Mesendoderm (in vitro differentiated cells): ENCODE measurements around the gene AIG1.

Experiments used
- DNase-seq: peaks from one replicate; pipeline ENCODE4 v3.0.0; 2013
- H2AK5ac ChIP-seq: 2 replicates; pipeline ENCODE4 v1.6.1; 2013; ENCODE audit warnings: low read length, inconsistent platforms
- H2BK120ac ChIP-seq: 2 replicates; pipeline ENCODE4 v1.6.1; 2013; ENCODE audit warnings: low read depth, mild to moderate bottlenecking, low read length, moderate library complexity, mixed read lengths
- H2BK15ac ChIP-seq: replicated peaks from 2 replicates; pipeline ENCODE4 v1.6.1; 2013; ENCODE audit warnings: low read depth, mild to moderate bottlenecking, moderate library complexity
- H2BK5ac ChIP-seq: 2 replicates; pipeline ENCODE4 v1.6.1; 2013; ENCODE audit warnings: low read length, inconsistent platforms
- H3K18ac ChIP-seq: 2 replicates; pipeline ENCODE4 v1.6.1; 2013; ENCODE audit warnings: mild to moderate bottlenecking, low read length, mixed read lengths
- H3K23ac ChIP-seq: one replicate; pipeline ENCODE4 v1.6.1; 2013; ENCODE audit warnings: low read length
- H3K27ac ChIP-seq: 2 replicates; pipeline ENCODE4 v1.5.1; 2013; ENCODE audit warnings: low read depth, mild to moderate bottlenecking, inconsistent platforms, low read length, moderate library complexity
- H3K27me3 ChIP-seq: 2 replicates; pipeline ENCODE4 v1.6.1; 2013; ENCODE audit warnings: low read length, control low read depth, mild to moderate bottlenecking, inconsistent platforms; ENCODE audit not compliant: insufficient read depth, poor library complexity
- H3K36me3 ChIP-seq: 2 replicates; pipeline ENCODE4 v1.6.1; 2013; ENCODE audit warnings: low read length, inconsistent platforms; ENCODE audit not compliant: control insufficient read depth, insufficient read depth
- H3K4ac ChIP-seq: one replicate; pipeline ENCODE4 v1.6.1; 2013; ENCODE audit warnings: low read depth, mild to moderate bottlenecking, low read length, moderate library complexity
- H3K4me1 ChIP-seq: 2 replicates; pipeline ENCODE4 v1.6.1; 2013; ENCODE audit warnings: low read depth, low read length, inconsistent platforms; ENCODE audit not compliant: control insufficient read depth
- H3K4me2 ChIP-seq: 2 replicates; pipeline ENCODE4 v1.6.1; 2013; ENCODE audit warnings: low read length
- H3K4me3 ChIP-seq: 2 replicates; pipeline ENCODE4 v1.5.1; 2013; ENCODE audit warnings: mild to moderate bottlenecking, low read length
- H3K56ac ChIP-seq: one replicate; pipeline ENCODE4 v1.6.1; 2013; ENCODE audit warnings: low read length
- H3K79me1 ChIP-seq: 2 replicates; pipeline ENCODE4 v1.6.1; 2013; ENCODE audit warnings: low read length, inconsistent platforms
- H3K79me2 ChIP-seq: 2 replicates; pipeline ENCODE4 v1.6.1; 2013; ENCODE audit warnings: mild to moderate bottlenecking, low read length; ENCODE audit not compliant: control insufficient read depth, insufficient read depth
- H3K9ac ChIP-seq: 2 replicates; pipeline ENCODE4 v1.6.1; 2013; ENCODE audit warnings: low read length, inconsistent platforms
- H4K5ac ChIP-seq: one replicate; pipeline ENCODE4 v1.6.1; 2013; ENCODE audit warnings: low read length
- H4K8ac ChIP-seq: one replicate; pipeline ENCODE4 v1.6.1; 2013; ENCODE audit warnings: low read depth, mild to moderate bottlenecking, control low read depth, low read length, moderate library complexity
- WGBS: extraction: QIAGEN DNeasy Blood & Tissue Kit; methylation state at CpG from one replicate; pipeline ENCODE4 v1.1.7; 2013; ENCODE audit warnings: low lambda C conversion rate, missing lambda C conversion rate; ENCODE audit not compliant: insufficient coverage; ENCODE audit errors: extremely low coverage; 5-methylcytosine and 5-hydroxymethylcytosine counted together

Gene AIG1

DNA sequence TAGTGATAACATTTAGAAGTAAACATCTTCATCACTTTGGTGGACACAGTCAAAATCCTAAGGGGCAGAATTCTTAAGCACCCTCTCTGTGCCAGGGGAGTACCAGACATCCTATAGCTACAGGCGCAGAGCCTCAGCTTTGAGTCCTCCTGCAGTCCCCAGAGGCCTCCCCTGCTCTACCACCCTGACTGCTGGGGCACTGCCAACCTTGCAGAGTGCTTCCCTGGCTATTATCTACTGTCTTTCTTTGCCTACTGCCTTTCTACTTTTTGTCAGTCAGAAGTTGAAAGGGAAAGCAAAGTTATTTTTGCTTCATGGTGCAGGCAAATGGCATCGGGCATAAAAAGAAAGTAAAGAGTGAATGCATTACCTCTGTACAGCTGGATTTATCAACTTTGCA lies 80.1 kb downstream of the AIG1 start:
- Histone ChIP-seq H3K79me2 (no peaks in the 10 kb centered on the region), H2AK5ac (no peak overlapping the region), H4K8ac (no peak overlapping the region), H3K18ac (no peak overlapping the region), H3K4ac (no peak overlapping the region), H2BK5ac (no peak overlapping the region), H3K4me2 (no peak overlapping the region), H2BK120ac (no peak overlapping the region), H3K27me3 (no peaks in the 10 kb centered on the region), H3K36me3 (no peaks in the 10 kb centered on the region), H3K27ac (no peak overlapping the region), H3K4me1 (no peaks in the 10 kb centered on the region), H3K23ac (no peak overlapping the region), H3K4me3 (no peak overlapping the region), H3K79me1 (no peaks in the 10 kb centered on the region), H4K5ac (no peak overlapping the region), H2BK15ac (no peak overlapping the region), H3K9ac (no peak overlapping the region), H3K56ac (no peak overlapping the region)
- DNase-seq: no peak
- WGBS: no CpG with 5 or more reads among the region's 2 CpGs

DNA sequence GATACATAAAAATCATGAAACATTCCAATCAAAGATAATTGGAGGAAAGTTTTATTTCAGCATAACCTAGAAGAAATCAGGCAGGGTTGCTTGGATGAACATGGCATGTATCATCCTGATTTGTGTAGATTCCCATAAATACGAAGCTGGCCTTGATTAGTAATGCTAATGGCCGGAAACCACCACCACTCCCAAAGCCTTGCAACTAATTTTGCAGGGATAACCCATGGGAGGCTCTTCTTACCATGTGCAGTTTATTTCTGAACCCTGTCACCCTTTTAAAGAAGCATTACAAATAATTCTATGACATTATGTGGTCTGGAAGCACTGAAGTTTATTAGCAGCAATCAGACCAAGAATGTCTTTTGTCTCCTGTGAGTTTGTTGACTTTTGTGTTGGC lies 80.8 kb downstream of the AIG1 start:
- Histone ChIP-seq H2BK120ac (no peak overlapping the region), H3K56ac (no peak overlapping the region), H3K4me1 (no peaks in the 10 kb centered on the region), H3K79me2 (no peaks in the 10 kb centered on the region), H4K5ac (no peak overlapping the region), H2BK5ac (no peak overlapping the region), H3K27me3 (no peaks in the 10 kb centered on the region), H3K4ac (no peak overlapping the region), H2BK15ac (no peak overlapping the region), H3K27ac (no peak overlapping the region), H4K8ac (no peak overlapping the region), H3K18ac (no peak overlapping the region), H3K9ac (no peak overlapping the region), H3K23ac (no peak overlapping the region), H3K79me1 (no peaks in the 10 kb centered on the region), H3K4me3 (no peak overlapping the region), H3K36me3 (no peaks in the 10 kb centered on the region), H3K4me2 (no peak overlapping the region), H2AK5ac (no peak overlapping the region)
- no peak for DNase-seq
- WGBS: no CpG with 5 or more reads among the region's 2 CpGs

GRCh38 chr6:143146186-143146851 lies 85.6 kb downstream of the AIG1 start:
- no peak overlapping the region for H3K56ac ChIP-seq
- no peaks in the 10 kb centered on the region for H3K79me2 ChIP-seq
- H3K79me1 ChIP-seq: no peaks in the 10 kb centered on the region
- H3K18ac ChIP-seq: no peak overlapping the region
- no peaks in the 10 kb centered on the region for H3K36me3 ChIP-seq
- H3K4me1 ChIP-seq: no peaks in the 10 kb centered on the region
- H3K23ac ChIP-seq: no peak overlapping the region
- no peak overlapping the region for H2BK15ac ChIP-seq
- 100% methylated on average over 1 of the region's 3 CpGs for WGBS
- H4K5ac ChIP-seq: no peak overlapping the region
- H3K4ac ChIP-seq: no peak overlapping the region
- no peak overlapping the region for H3K4me3 ChIP-seq
- DNase-seq: no peak
- H2BK120ac ChIP-seq: no peak overlapping the region
- H2BK5ac ChIP-seq: no peak overlapping the region
- no peak overlapping the region for H2AK5ac ChIP-seq
- H3K27ac ChIP-seq: no peak overlapping the region
- H3K9ac ChIP-seq: no peak overlapping the region
- no peak overlapping the region for H3K4me2 ChIP-seq
- no peaks in the 10 kb centered on the region for H3K27me3 ChIP-seq
- no peak overlapping the region for H4K8ac ChIP-seq

DNA sequence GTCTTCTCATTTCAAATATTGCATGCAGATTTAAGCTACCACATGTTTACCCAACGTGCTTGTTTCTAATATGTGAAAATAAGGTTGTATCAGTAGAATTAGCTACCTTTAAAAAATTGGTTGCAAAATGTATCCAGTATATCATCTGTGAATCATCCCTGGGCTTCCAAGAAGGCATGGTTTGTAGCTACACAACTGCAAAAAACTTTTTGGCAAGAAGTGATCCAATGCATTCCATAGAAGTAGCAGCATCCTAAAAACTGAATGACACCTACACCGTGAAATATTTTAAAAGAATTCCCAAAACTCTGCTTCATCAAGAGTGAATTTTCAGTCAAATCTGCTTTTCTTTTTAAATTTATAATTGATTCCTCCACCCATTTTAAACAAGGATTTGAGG lies 89.1 kb downstream of the AIG1 start:
- H3K36me3 ChIP-seq: no peaks in the 10 kb centered on the region
- H3K79me1 ChIP-seq: no peaks in the 10 kb centered on the region
- H3K18ac ChIP-seq: no peak overlapping the region
- WGBS: no CpG with 5 or more reads among the region's 2 CpGs
- H3K9ac ChIP-seq: no peak overlapping the region
- H3K4ac ChIP-seq: no peak overlapping the region
- H3K4me1 ChIP-seq: no peaks in the 10 kb centered on the region
- H3K4me3 ChIP-seq: no peak overlapping the region
- no peak overlapping the region for H3K4me2 ChIP-seq
- no peak for DNase-seq
- no peak overlapping the region for H3K27ac ChIP-seq
- H3K27me3 ChIP-seq: no peaks in the 10 kb centered on the region
- H4K8ac ChIP-seq: no peak overlapping the region
- no peak overlapping the region for H2BK15ac ChIP-seq
- no peak overlapping the region for H3K56ac ChIP-seq
- H2AK5ac ChIP-seq: no peak overlapping the region
- H2BK120ac ChIP-seq: no peak overlapping the region
- H3K79me2 ChIP-seq: no peaks in the 10 kb centered on the region
- H2BK5ac ChIP-seq: no peak overlapping the region
- no peak overlapping the region for H3K23ac ChIP-seq
- H4K5ac ChIP-seq: no peak overlapping the region

DNA sequence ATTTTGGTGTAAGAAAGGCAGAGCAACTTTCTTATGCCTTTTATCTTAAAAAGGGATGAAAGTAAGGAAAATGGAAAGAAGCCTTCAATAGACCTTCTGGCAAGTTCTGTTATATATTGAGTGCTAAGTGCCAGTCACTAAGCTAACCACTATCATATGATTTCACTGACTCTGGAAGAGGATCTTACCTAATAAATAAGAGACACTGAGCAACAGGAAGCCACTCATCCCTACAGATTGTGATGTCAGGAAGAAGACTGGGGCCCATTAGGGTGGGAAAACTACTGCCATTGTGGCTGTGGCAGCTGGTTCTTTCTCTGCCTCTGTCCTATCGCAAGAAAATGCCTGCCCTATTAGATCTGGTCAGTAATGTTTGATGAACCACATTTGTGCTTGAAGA lies 89.6 kb downstream of the AIG1 start:
- Histone ChIP-seq H2BK120ac (no peak overlapping the region), H3K9ac (no peak overlapping the region), H2AK5ac (no peak overlapping the region), H3K23ac (no peak overlapping the region), H3K4ac (no peak overlapping the region), H3K4me3 (no peak overlapping the region), H3K56ac (no peak overlapping the region), H2BK5ac (no peak overlapping the region), H3K4me2 (no peak overlapping the region), H3K79me1 (no peaks in the 10 kb centered on the region), H3K27ac (no peak overlapping the region), H3K36me3 (no peaks in the 10 kb centered on the region), H4K8ac (no peak overlapping the region), H3K4me1 (no peaks in the 10 kb centered on the region), H2BK15ac (no peak overlapping the region), H3K27me3 (no peaks in the 10 kb centered on the region), H3K79me2 (no peaks in the 10 kb centered on the region), H3K18ac (no peak overlapping the region), H4K5ac (no peak overlapping the region)
- no CpG with 5 or more reads among the region's 1 CpG for WGBS
- no peak for DNase-seq

DNA sequence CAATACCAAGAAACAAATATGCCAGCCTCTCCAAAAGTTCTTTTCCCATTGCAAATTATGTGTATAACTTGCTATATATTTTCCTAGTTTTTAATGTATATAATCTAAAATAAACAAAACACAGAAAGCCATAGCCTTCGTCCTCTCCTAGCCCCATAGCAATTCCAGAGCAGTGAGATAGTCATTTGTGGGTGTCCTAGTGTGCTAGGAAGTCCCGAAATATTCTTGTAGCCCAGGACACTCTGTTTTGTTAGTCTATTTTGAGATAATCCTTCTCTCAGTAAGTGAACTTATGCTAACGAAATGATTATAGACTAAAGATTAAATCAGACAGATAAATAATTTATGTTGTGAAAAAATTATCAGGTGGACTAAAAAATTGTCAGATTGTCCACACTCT lies 90.7 kb downstream of the AIG1 start:
- DNase-seq: no peak
- Histone ChIP-seq H2AK5ac (no peak overlapping the region), H3K23ac (no peak overlapping the region), H2BK15ac (no peak overlapping the region), H3K27me3 (no peaks in the 10 kb centered on the region), H3K4me3 (no peak overlapping the region), H2BK120ac (no peak overlapping the region), H4K5ac (no peak overlapping the region), H3K18ac (no peak overlapping the region), H3K9ac (no peak overlapping the region), H3K27ac (no peak overlapping the region), H3K4me1 (no peaks in the 10 kb centered on the region), H3K79me1 (no peaks in the 10 kb centered on the region), H3K36me3 (no peaks in the 10 kb centered on the region), H3K79me2 (no peaks in the 10 kb centered on the region), H3K4me2 (no peak overlapping the region), H3K56ac (no peak overlapping the region), H3K4ac (no peak overlapping the region), H2BK5ac (no peak overlapping the region), H4K8ac (no peak overlapping the region)
- no CpG with 5 or more reads among the region's 3 CpGs for WGBS
